ENCODE data around the gene LAPTM5. TPM values are rescaled to one million over a fixed set of nuclear protein-coding genes. Genes with fewer than 3 reads are reported as not detected.
A peak's percentile ranks its signal among the peaks of the same experiment; 100 is the strongest.

The LAPTM5 gene
- total RNA-seq, 1 experiment from 2014 or later: 1.3 TPM

- DNase-seq (ENCODE audit: low read depth): no peak
Measured at GRCh38 chr1:30731109-30731805, 26.3 kb downstream of the LAPTM5 start.

GRCh38 chr1:30730346-30731108 lies 27.0 kb downstream of the LAPTM5 start:
- no peak for DNase-seq (ENCODE audit: low read depth)

- no peak for DNase-seq (ENCODE audit: low read depth)
Measured at GRCh38 chr1:30729901-30730300, 27.7 kb downstream of the LAPTM5 start.

- DNase-seq (ENCODE audit: low read depth): no peak
Measured at GRCh38 chr1:30728832-30729638, 28.5 kb downstream of the LAPTM5 start.

- no peak for DNase-seq (ENCODE audit: low read depth)
Measured at GRCh38 chr1:30728340-30728739, 29.2 kb downstream of the LAPTM5 start.

DNA sequence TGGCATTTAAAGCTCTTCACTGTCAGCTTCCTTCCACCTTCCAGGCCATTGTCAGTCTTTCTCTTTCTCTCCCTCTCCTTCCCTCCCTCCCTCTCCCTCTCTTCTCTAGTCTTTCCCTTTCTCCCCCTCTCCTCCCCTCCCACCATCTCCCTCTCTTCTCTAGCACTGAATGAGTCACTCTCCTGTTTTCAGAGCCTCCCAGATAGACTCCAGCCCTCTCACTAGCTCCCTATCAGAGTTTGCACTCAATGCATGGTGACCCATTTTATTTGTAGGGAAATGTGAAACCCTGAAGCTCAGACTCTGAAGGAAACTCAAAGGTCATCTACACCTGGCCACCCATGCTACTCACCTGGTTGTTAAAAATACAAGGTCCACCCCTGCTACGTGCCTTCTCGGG lies 29.8 kb downstream of the LAPTM5 start:
- peak; percentile 49 for DNase-seq (ENCODE audit: low read depth)

DNA sequence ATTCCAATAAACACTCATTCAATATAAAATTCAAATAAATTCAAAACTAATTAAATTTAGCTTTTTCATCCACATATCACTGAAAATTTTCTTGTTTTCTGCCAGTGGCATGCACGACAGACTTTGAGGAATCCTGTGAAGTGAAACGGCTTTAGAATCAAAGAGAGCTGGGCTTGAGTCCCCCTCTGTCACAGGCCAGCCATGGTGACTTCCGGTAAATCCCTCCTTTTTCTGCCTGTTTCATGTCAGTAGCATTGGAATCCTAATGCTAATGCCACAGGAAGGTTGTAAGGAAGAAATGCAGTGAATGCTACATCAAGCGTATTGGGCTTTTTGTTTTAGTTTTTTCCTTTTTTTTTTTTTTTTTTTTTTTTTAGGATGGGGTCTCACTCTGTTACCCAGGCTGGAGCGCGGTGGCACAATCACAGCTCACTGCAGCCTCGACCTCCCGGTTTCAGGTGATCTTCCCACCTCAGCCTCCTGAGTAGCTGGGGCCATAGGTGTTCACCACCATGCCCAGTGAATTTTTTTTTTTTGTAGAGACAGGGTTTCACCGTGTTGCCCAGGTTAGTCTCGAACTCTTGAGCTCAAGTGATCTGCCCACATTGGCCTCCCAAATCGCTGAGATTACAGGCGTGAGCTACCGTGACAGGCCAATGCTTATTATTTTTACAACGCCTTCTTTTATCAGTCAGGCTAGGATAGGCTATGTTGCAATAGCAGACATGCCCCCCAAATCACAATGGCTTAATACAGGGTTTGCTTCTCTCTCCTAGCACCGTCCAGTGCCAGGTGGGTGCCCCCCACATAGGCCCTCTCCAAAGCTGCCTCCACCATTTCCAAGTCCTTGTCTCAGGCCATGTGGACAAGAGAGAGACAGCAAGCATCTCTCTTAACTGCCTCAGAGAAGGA lies 30.5 kb downstream of the LAPTM5 start:
- DNase-seq (ENCODE audit: low read depth): no peak

DNA sequence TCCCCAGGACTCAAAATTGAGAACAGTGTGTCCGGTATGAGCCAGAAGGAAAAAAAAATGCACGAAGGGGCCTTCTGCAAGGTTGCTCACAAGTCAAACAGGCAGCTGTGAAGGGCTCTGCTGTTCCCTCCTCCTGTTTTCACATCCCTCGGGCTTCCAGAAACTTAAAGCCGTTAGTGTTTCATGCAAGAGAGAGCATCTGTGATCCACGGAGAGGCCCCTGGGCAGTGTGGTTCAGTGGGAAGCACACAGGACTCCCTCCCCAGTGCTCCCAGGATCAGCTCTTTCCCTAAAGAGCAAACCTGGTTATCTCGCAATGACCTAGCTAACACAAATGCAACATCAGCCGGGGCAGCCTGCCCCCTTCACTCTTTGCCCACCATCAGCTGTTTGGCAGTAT lies 31.3 kb downstream of the LAPTM5 start:
- DNase-seq (ENCODE audit: low read depth): no peak

- DNase-seq (ENCODE audit: low read depth): no peak
Measured at GRCh38 chr1:30725450-30726095, 32.0 kb downstream of the LAPTM5 start.

- DNase-seq (ENCODE audit: low read depth): no peak
Measured at GRCh38 chr1:30724655-30725421, 32.7 kb downstream of the LAPTM5 start.

DNA sequence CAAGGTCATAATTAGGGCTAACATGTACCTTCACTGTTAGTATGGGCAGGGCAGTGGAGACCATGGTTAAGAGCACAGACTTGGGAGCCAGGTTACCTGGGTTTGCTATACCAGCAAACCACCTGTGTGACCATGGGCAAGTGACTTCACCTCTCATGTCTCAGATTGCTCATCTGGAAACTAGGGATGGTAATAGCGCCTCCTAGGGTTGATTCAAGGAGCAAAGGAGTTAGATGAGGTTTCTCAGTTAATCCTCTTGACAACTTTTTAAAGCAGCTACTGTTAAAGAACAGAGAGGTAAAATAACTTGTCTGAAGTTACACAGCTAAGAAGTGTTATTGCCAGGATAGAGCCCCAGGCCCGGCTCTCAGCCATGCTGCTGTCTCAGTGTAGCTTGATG lies 33.4 kb downstream of the LAPTM5 start:
- no peak for DNase-seq (ENCODE audit: low read depth)

DNA sequence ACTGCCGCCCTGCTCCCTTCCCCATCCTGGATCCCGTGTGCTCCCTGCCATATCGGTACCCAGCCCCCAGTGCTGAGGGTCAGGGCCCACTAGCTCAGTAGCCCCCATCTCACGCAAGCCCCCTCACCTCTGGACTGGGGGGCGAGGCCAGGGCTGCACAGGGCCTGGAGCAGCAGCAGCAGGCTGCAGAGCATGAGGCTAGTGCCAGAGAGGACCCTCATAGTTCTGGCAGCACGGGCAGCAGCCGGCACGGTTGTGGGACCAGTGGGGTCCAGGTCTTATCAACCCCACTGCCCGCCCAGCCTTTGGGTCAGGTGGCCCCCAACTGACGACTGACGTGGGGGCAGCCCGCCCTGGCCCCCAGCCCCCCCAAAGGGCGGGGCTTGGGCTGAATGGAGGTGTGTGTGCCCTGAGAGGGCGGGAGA lies 34.2 kb downstream of the LAPTM5 start, which contains the start of gene MATN1:
Gene MATN1 (minus strand): TSS at position 255 of the 425 bp plus-strand sequence. CDS start 34 bp downstream, at position 221.
- DNase-seq (ENCODE audit: low read depth): no peak

GRCh38 chr1:30721812-30722537 lies 35.6 kb downstream of the LAPTM5 start:
- no peak for DNase-seq (ENCODE audit: low read depth)

DNA sequence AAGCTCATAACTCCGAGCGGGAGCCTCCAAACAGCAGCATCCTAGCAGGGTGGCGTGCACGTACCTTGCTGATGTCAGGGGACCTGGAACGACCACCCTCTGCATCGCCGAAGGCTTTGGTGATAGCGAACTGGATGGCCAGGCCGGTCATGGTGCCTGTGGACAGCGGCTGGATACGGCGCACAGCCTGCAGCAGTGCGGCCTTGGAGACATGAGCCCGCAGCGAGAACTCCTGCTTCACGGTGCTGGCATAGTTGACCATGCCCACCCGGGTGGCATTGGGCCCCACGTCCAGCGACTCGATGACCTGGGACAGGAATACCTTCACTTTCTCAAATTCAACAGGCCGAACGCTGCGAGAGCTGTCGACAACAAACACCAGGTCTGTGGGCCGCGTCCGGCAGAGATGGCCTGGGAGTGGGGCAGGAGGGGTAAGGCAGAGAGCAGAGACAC lies 36.2 kb downstream of the LAPTM5 start:
- no peak for DNase-seq (ENCODE audit: low read depth)

DNA sequence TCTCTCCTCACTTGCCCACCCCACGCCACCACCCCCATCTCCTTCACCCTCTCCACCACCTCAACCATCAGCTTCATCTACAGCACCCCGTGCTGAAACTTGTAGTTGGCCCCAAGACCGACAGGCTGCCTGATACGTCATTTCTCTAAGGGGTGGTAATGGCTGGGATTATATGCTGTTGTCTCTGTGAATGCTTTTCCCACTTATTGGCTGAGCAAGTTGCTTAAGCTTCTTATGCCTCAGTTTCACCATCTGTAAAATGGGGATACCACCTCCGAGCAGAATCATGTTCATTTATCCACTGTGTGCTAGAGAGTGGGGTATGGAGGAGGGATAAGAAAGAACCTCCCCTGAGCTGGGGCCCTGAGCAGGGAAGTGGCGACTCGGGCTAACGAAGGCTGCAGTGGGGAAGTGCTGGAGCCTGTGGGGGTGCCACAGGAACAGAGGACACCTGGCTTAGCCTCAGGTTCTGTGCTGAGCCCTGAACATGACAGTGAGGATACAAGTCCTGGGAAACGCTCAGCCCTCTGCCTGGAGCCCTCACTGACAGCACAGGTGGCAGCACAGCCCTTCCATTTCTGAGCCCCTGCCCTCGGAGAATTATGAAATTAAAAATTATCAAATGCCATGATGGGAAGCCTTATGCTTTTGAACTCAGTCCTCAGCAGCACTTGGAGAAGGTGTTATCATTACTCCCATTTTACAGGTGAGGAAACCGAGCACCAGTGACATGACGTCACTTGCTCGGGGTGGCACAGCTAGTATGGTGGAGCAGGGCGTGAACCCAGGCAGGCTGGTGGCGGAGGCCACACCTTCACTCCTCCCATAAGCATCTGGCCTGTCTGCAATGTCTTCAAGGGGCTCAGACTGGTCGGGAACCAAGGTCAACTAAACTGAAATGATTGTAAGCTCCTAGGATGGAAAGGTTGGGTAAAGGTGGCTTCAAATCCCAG lies 37.0 kb downstream of the LAPTM5 start:
- no peak for DNase-seq (ENCODE audit: low read depth)

DNA sequence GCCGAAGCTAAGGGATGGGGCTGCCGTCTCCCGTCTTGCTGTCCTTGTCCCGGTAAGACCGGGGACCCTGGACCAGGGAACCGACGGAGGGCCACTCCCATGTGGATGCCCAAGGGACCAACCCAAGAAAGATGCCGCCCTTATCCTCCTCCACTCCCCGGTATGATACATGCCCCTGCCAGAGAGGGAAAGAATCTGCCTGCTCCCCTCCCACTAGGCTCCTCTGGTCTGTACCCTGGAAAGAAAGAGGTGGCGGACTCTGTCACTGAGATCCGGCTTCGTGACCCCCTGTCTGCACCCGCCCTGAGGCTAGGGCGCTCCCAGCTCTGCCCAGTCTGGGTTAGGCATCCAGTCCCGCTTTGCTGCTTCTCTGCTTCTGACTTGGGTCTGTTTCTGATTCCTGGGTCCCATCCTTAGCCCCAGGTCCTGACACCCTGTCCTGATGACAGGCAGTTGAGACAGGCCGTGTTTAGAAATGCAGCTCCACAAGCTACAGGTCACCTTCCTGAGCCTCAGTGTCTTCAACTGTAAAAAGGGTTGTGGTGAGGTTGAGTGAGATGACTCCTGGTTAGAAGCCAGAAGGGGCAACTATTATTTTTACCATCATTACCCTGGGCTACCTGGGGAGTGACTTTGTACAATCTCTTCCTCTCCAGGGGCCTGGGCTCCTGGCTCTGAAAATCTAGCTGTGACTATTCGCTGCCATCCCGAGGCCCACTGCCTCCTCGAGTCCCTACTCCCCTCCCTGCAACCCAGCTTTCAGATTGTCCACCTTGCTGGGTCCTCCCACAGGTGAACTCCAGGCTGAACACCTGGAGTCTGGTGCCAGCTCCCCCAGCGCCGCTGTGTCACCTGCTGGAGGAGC lies 37.9 kb downstream of the LAPTM5 start:
- DNase-seq (ENCODE audit: low read depth): peak; percentile 51

Data from LHCN-M2 (cell line).